IMR-90 (cell line): ENCODE measurements around the gene LYZL1. TPM values are rescaled to one million over a fixed set of nuclear protein-coding genes. Genes with fewer than 3 reads are reported as not detected.

Source experiments
- ATAC-seq: fragments of 200-7000 bp; cut with Tn5 transposase; 2 replicates; pipeline ENCODE4 v1.9.1; 2020; ENCODE audit warnings: low read depth, mild to moderate bottlenecking, moderate library complexity
- BruUV-seq: library from RNA; stranded (reverse); fragments of 400-500 nt; replicated peaks from 2 replicates; lab custom pipeline; 2021; lab: Mats Ljungman, UMichigan
- CTCF ChIA-PET: fragments of 300-600 bp; formaldehyde crosslinking; extraction: SDS; loops from one replicate; lab custom pipeline; 2021; ENCODE audit warnings: antibody characterized with exemption; lab: Yijun Ruan, JAX
- POLR2A ChIA-PET: fragments of 300-600 bp; sonication (Branson Sonifier 250); formaldehyde crosslinking; loops from one replicate; lab custom pipeline; 2022; ENCODE audit warnings: antibody characterized with exemption; ENCODE audit not compliant: unreplicated experiment; lab: Charles Lee
- DNase-seq: peaks from one replicate; pipeline ENCODE4 v3.0.0; 2013
- H2AFZ ChIP-seq: replicated peaks from 2 replicates; pipeline ENCODE3; 2013; ENCODE audit warnings: low read length, mild to moderate bottlenecking; ENCODE audit not compliant: poor library complexity
- H2AK5ac ChIP-seq: 2 replicates; pipeline ENCODE4 v1.6.1; 2013; ENCODE audit warnings: low read depth, low read length, inconsistent platforms
- H2AK9ac ChIP-seq: replicated peaks from 2 replicates; pipeline ENCODE3; 2013; ENCODE audit warnings: mild to moderate bottlenecking, low read depth, low read length, moderate library complexity; ENCODE audit not compliant: poor library complexity
- H2BK120ac ChIP-seq: 2 replicates; pipeline ENCODE4 v1.6.1; 2013; ENCODE audit warnings: low read depth, low read length, inconsistent platforms
- H2BK15ac ChIP-seq: 3 replicates; pipeline ENCODE4 v1.6.1; 2013; ENCODE audit warnings: low read depth, low read length, inconsistent platforms
- H2BK20ac ChIP-seq: 2 replicates; pipeline ENCODE4 v1.6.1; 2013; ENCODE audit warnings: low read depth, mild to moderate bottlenecking, inconsistent platforms, low read length, moderate library complexity
- H2BK5ac ChIP-seq: 2 replicates; pipeline ENCODE4 v1.6.1; 2013; ENCODE audit warnings: mild to moderate bottlenecking, low read depth, low read length, inconsistent platforms; ENCODE audit not compliant: poor library complexity, severe bottlenecking
- H3K14ac ChIP-seq: replicated peaks from 2 replicates; pipeline ENCODE4 v1.6.1; 2013; ENCODE audit warnings: low read depth, low read length, inconsistent platforms
- H3K18ac ChIP-seq: 2 replicates; pipeline ENCODE4 v1.6.1; 2013; ENCODE audit warnings: low read depth, low read length, control low read depth
- H3K23ac ChIP-seq: 2 replicates; pipeline ENCODE4 v1.6.1; 2013; ENCODE audit warnings: low read depth, low read length, inconsistent platforms
- H3K27ac ChIP-seq: 2 replicates; pipeline ENCODE4 v1.5.1; 2013; ENCODE audit warnings: mild to moderate bottlenecking, control low read depth, low read length; ENCODE audit not compliant: insufficient read depth
- H3K27me3 ChIP-seq: 2 replicates; pipeline ENCODE4 v1.6.1; 2013; ENCODE audit warnings: low read length; ENCODE audit not compliant: control insufficient read depth, insufficient read depth
- H3K36me3 ChIP-seq: 2 replicates; pipeline ENCODE4 v1.6.1; 2013; ENCODE audit warnings: low read length, mixed read lengths; ENCODE audit not compliant: control insufficient read depth, insufficient read depth
- H3K4ac ChIP-seq: 2 replicates; pipeline ENCODE4 v1.6.1; 2013; ENCODE audit warnings: low read depth, low read length, inconsistent platforms
- H3K4me1 ChIP-seq: 2 replicates; pipeline ENCODE4 v1.6.1; 2013; ENCODE audit warnings: low read length, mixed read lengths; ENCODE audit not compliant: control insufficient read depth, insufficient read depth
- H3K4me2 ChIP-seq: 2 replicates; pipeline ENCODE4 v1.6.1; 2013; ENCODE audit warnings: low read depth, mild to moderate bottlenecking, control low read depth, low read length, moderate library complexity
- H3K4me3 ChIP-seq: 2 replicates; pipeline ENCODE4 v1.5.1; 2013; ENCODE audit warnings: low read depth, mild to moderate bottlenecking, control low read depth, low read length, moderate library complexity; ENCODE audit not compliant: insufficient read depth
- H3K56ac ChIP-seq: 2 replicates; pipeline ENCODE4 v1.6.1; 2013; ENCODE audit warnings: low read length, inconsistent platforms; ENCODE audit not compliant: insufficient read depth; ENCODE audit errors: extremely low read depth
- H3K79me1 ChIP-seq, 2 experiments: 2 replicates each; pipeline ENCODE4 v1.6.1; 2013; ENCODE audit warnings: low read length in 2 of 2, inconsistent platforms in 1 of 2, low read depth in 1 of 2
- H3K9ac ChIP-seq: 2 replicates; pipeline ENCODE4 v1.6.1; 2013; ENCODE audit warnings: low read depth, low read length, control low read depth
- H3K9me1 ChIP-seq: 2 replicates; pipeline ENCODE4 v1.6.1; 2013; ENCODE audit warnings: low read length, inconsistent platforms; ENCODE audit not compliant: insufficient read depth
- H3K9me3 ChIP-seq: 2 replicates; pipeline ENCODE4 v1.6.1; 2013; ENCODE audit warnings: low read length; ENCODE audit not compliant: control insufficient read depth, insufficient read depth
- H4K20me1 ChIP-seq: 2 replicates; pipeline ENCODE4 v1.6.1; 2013; ENCODE audit warnings: low read length, inconsistent platforms; ENCODE audit not compliant: insufficient read depth
- H4K5ac ChIP-seq: 2 replicates; pipeline ENCODE4 v1.6.1; 2013; ENCODE audit warnings: mild to moderate bottlenecking, low read depth, low read length, control low read depth
- H4K8ac ChIP-seq, 2 experiments: 2 replicates each; pipeline ENCODE4 v1.6.1; 2013; ENCODE audit warnings: low read depth in 2 of 2, low read length in 2 of 2, control low read depth in 1 of 2, inconsistent platforms in 1 of 2
- H4K91ac ChIP-seq: 2 replicates; pipeline ENCODE4 v1.6.1; 2013; ENCODE audit warnings: low read depth, low read length, inconsistent platforms; ENCODE audit not compliant: insufficient read depth
- CTCF ChIP-seq: conservative IDR thresholded peaks from 2 replicates; pipeline ENCODE4 v1.5.1; 2012; ENCODE audit warnings: mild to moderate bottlenecking, low read depth, low read length, improper control_type of control experiment
- FOS ChIP-seq: fragments of 150-350 bp; IDR thresholded peaks from 2 replicates; pipeline ENCODE4 v1.6.1; 2016; ENCODE audit warnings: low read depth, low read length
- MAFK ChIP-seq: IDR thresholded peaks from 2 replicates; pipeline ENCODE4 v1.6.1; 2012; ENCODE audit warnings: low read depth, low read length, improper control_type of control experiment
- RCOR1 ChIP-seq: IDR thresholded peaks from 2 replicates; pipeline ENCODE4 v1.6.1; 2012; ENCODE audit warnings: mild to moderate bottlenecking, low read length, improper control_type of control experiment; ENCODE audit not compliant: insufficient replicate concordance
- WGBS, 2 experiments: methylation state at CpG; one replicate each; pipeline versions ENCODE4 v1.1.5 to v1.1.7; 2013; ENCODE audit warnings: missing lambda C conversion rate in 2 of 2; ENCODE audit not compliant: insufficient read length in 1 of 2; ENCODE audit errors: extremely low coverage in 2 of 2; 5-methylcytosine and 5-hydroxymethylcytosine counted together
- dilution Hi-C: fragments of 300-500 bp; cut with HindIII; formaldehyde crosslinking; loops from one replicate; pipeline ENCODE4 v1.14.3; 2018; ENCODE audit warnings: low sequenced_read_pairs; ENCODE audit not compliant: unreplicated experiment
- in situ Hi-C: fragments of 300-500 bp; cut with MboI; formaldehyde crosslinking; loops from 3 replicates; pipeline ENCODE4 v1.14.3; 2019; ENCODE audit warnings: low sequenced_read_pairs, inconsistent platforms, mixed read lengths
- intact Hi-C: fragments of 100-400 bp; cut with micrococcal nuclease; formaldehyde crosslinking; loops from 2 replicates; pipeline ENCODE4 v1.10.0; 2022
- polyA plus RNA-seq, 3 experiments: library from polyadenylated mRNA; depleted of rRNA; stranded (reverse); fragments of >200 nt; gene quantifications; 2 replicates each; pipeline ENCODE4 v1.2.3, GENCODE V29; 2012; ENCODE audit warnings: low replicate concordance in 1 of 3
- total RNA-seq: library from RNA; depleted of rRNA; stranded (reverse); fragments of >200 nt; gene quantifications from 2 replicates; pipeline ENCODE4 v1.2.3, GENCODE V29; 2012

Gene LYZL1
- total and polyA plus RNA-seq, 2 of the 4 experiments (the other 2 are of a cell fraction): not detected

GRCh38 chr10:29314726-29315125 is 25.9 kb downstream of the LYZL1 start:
- Histone ChIP-seq H3K27ac (no peak overlapping the region), H2AK9ac (no peak overlapping the region), H3K36me3 (no peaks in the 10 kb centered on the region), H4K20me1 (no peaks in the 10 kb centered on the region), H2BK15ac (no peak overlapping the region), H4K8ac (no peak overlapping the region), H3K4me1 (peaks cover 9% of the 10 kb centered on the region), H3K9ac (no peak overlapping the region), H3K56ac (no peak overlapping the region), H2AFZ (no peak overlapping the region), H2AK5ac (no peak overlapping the region), H3K4ac (no peak overlapping the region), H4K91ac (no peak overlapping the region), H2BK20ac (no peak overlapping the region), H3K4me2 (no peak overlapping the region), H3K18ac (no peak overlapping the region), H4K5ac (no peak overlapping the region), H3K79me1 (no peaks in the 10 kb centered on the region), H3K23ac (no peak overlapping the region), H3K27me3 (peaks cover 7% of the 10 kb centered on the region; the same call in 1 of the 2 replicates), H2BK5ac (no peak overlapping the region), H3K9me1 (peaks cover 4% of the 10 kb centered on the region; the same call in 1 of the 2 replicates), H3K14ac (no peak overlapping the region), H3K9me3 (no peaks in the 10 kb centered on the region), H3K4me3 (no peak overlapping the region), H2BK120ac (no peak overlapping the region)
- BruUV-seq: no TSS peak
- in situ Hi-C loops: no loop called here
- intact Hi-C loops: no loop called here
- WGBS, 2 experiments: no CpG with 5 or more reads among the region's 8 CpGs
- no peak for TF ChIP-seq MAFK
- no peak for TF ChIP-seq CTCF
- no peak for TF ChIP-seq RCOR1
- TF ChIP-seq FOS: no peak
- POLR2A ChIA-PET: no interaction called here
- dilution Hi-C loops: no loop called here
- ATAC-seq (no peak), DNase-seq (no peak)
- CTCF ChIA-PET: no interaction called here
